Inferior parietal cortex (tissue), 1 donor: ENCODE measurements around the gene LIMS2.

Source experiments
- DNase-seq: peaks from one replicate; pipeline ENCODE4 v3.0.0-alpha.2; 2016; ENCODE audit errors: extremely low spot score

Gene LIMS2

DNA sequence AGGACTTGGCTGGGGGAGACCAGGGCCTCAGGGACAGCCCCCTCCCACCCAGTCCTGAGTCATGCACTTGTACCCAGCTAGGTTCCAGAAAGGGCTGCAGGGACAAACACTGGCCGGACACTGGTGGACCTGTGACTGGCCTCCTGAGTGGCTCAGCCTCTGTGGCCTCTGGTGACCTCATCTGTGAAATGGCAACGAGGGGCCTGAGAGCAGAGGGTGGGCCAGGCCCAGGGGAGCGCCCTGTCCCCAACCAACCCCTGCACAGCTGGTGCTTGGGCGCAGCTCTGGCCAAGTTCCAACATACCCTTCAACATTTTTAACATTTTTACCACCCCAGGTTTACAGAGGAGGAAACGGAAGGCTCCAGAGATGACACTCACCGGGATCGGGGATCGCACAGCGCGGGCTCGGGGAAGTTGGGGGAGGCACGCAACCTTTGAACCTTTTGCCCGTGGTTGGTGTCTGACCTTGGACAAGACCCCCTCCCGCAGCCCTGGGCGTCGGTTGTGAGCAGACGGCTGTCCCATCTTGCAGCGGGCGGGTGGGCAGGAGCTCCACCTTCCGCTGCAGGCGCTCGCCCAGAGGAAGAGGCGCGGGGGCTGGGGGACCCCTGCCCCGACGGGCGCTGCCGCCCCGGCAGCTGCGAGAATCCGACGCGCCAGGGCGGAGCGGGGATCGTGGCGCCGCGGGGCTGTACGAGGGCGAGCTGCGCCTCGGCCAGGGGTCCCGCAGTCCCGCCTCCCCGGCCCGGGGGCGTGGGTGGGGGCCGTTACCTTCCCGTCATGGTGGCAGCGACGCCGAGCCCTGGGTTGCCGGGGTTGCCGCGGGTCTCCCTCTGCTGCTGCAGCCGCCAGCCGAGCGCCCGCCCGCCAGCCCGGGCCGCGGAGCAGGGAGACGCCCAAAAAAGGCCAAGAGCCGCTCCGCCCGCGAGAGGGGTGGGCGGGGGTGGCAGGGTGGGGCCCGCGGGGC lies 805 bp downstream of the LIMS2 start:
- no peak for DNase-seq

DNA sequence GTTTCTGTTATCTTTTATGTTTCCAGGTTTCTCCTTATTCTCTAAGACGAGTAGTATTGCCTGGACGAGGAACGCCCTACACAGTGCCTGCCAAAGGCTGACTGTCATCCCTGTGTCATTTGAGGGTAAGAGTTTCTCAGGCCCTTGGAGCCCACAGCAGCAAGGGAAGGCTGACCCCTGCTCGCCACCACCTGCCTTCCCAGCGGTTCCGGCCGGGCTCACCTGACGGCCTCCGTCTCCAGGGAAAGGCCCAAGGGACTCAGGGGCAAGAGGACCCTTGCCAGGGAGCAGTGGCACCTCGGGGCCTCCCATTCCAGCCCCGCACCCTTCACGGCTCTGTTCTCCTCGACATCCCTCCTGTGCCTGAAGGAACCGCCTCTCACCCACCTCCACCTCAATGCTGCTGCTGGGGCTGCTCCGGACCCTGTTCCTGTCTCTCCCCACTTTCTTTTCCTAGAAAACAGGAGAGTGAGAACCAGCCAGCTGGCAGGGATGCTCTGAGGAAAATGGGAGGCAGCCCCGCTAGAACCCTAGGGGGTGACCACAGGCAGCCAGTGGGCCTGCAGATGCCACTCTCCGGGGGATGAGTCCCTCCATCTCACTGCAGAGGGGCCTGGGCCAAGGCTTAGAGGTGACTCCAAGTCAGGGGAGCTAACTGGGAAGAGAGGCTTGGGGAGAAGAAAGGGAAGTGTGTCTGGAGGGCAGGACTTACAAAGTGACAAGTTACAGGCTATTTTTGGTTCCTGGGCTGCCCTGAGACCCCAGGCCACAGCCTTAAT lies 1.9 kb downstream of the LIMS2 start:
- no peak for DNase-seq

DNA sequence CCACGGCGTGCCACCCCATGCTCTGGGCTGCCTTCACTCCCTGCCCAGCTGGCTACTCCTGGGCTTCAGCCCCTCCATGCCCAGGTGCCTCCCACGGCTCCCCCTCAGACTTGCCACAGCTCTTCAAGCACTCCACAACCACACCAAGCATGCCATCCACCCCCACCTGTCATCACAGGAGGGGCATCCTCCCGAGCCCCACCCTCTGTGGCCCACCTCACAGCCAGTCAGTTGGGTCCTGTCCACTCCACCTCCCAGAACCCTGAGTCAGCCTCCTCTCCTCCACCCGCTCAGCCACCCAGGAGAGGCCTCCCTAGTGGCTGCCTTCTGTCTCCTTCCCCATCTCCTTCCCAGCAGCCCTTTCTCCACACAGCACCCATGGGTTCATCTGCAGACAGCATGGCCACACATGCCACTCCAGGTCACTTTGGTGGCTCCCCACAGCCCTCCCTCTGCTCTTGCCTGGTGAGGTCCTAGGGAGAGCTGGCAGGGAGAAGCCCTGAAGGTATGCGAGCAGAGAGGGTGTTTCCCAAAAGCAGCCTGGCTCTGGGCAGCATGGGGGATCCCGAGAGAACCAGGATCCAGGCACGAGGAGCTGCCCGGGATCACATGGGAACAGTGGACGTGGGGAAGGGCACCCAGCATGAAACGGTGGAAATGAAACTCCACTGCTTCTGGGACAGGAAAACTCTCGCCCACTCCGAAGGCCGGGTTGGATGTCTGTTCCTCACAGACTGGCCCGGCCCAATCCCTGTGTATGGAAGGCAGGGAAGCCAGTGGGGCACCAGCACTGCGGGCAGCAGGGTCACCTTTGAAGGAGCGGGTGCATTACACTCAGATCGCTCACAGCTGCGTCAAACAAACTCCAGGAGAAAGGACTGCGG lies 2.7 kb downstream of the LIMS2 start:
- no peak for DNase-seq

DNA sequence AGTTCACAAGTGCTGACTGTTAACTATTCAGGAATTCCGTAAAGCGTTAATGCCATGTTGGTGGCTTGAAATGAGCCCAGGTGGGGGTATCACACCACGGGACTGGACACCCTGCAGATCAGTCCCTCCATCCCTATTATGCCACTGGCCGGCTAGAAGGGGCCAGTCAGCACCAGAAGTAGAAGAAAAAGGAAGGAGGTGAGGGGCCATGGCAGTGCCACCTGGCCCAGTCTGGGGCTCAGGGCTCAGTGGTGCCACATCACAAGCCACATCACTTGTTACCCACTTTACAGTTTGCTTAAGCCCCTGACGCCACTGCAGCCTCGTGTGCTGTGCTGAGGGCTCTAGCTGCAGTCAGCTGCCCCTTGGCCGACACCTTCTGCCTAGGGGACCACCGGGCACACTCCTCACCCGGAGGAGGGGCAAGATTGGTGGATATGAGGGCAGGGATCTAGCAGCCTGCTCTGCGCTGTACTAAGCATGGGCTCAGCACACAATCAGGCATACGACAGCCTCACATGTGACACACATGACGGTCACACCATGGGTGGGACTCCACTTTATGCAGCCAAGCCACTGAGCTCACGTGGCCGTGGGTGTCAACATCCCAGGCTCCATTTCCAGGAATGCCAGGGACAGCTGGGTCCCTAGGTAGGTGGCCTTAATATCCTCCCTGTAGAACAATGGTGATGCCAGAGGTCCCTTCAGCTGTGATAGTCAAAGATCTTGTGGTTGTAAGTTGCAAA lies 3.6 kb downstream of the LIMS2 start:
- no peak for DNase-seq

DNA sequence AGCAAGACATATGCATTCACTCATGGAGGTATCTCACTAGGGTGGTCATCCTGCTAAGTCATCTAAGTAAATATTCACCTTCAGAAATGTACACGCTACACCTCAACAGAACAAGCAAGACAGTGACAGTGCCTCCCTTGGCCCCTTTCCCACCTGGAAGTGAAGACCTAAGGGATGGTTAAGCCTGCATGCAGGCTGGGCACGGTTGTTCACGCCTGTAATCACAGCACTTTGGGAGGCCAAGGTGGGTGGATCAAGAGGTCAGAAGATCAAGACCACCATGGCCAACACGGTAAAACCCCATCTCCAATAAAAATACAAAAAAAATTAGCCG lies 4.4 kb downstream of the LIMS2 start:
- no peak for DNase-seq

DNA sequence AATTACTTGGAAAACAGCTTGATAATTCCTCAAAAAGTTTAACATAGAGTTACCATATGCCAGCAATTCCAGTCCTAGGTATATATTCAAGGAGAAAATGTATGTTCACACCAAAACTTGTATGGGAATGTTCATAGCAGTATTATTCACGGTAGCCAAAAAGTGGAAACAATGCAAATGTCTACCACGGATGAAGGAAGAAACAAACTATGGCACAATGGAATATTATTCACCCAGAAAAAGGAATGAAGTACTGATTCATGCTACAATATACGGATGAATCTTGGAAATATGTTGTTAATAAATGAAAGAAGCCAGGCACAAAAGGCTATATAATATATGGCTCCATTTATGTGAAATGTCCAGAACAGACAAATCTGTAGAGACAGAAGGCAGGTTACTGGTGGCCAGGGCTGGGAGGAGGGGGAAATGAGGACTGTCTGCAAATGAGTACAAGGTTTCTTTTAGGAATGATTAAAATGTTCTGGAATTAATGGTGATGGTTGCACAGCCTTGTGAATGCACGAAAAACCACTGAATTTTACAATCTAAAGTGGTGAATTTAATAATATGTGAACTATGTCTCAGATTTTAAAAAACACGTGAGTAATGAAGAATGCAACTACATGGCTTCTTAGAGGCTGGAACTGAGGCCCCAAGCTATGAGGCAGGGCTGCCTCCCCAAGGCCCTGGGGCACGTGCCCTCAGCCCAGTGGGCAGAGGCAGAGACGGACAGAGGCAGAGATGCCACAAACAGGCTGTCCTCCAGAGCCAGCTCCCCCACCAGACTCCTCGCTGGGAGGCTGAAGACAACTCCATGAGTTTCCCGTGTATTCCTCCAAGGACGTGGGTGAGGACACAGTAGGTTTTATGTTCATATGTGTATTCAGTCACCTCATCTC lies 5.0 kb downstream of the LIMS2 start:
- no peak for DNase-seq

DNA sequence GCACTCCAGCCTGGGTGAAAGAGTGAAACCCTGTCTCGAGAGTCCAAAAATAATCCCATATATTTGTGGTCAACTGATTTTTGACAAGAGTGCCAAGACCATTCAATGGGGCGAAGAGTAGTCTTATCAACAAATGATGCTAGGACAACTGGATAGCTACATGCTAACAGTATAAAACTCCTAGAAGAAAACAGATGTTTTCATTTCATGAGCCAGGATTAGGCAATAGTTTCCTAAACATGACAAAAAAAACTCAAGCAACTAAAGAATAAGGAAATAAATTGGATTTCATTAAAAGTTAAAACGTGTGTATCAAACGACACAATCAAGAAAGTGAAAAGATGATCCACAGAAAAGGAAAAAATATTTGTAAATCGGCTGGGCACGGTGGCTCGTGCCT lies 6.3 kb downstream of the LIMS2 start:
- DNase-seq: no peak

DNA sequence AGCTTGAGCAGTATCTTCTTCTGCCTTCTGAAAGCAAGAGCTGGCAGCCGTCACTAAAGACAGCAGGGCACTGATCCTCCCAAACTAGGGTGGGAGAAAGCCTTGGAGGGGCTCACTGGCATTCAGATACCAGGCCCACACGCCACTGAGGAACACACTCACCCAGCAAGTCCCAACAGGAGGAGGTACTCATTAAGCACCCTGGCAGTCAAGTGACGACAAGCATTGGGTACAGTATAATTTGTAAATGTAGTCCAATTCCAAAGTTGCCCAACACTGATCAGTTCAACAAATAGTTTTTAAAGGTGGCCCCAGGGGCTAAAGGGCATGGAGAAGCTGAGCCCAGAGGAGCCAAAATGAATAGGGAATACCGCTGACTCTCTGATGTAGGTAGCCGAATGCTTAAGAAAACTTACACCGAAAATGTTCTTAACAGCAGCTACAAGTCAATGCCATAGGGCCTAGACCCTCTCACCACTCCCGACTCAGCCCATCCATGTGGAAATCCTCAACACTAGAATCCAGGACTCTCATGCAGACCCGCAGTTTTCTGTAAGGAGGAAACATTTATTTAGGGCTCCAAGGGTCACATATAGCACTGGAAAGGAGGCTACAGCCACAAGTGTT lies 9.9 kb downstream of the LIMS2 start:
- no peak for DNase-seq

DNA sequence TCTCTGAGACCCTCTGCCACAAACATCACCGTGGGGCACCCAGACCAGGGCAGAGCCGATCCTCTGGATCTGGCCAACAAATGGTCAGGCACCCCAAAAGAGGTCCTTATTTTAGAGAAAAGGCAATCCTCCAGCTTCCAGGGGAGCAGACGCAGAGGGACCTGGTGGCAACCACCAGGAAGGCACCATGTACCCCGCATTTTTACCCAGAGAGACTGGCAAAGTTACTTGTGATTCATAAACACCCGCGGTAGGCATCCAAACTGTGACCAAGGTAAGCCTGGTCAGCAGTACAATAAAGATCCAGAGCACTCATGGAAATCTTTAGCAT lies 10.5 kb downstream of the LIMS2 start:
- DNase-seq: no peak

DNA sequence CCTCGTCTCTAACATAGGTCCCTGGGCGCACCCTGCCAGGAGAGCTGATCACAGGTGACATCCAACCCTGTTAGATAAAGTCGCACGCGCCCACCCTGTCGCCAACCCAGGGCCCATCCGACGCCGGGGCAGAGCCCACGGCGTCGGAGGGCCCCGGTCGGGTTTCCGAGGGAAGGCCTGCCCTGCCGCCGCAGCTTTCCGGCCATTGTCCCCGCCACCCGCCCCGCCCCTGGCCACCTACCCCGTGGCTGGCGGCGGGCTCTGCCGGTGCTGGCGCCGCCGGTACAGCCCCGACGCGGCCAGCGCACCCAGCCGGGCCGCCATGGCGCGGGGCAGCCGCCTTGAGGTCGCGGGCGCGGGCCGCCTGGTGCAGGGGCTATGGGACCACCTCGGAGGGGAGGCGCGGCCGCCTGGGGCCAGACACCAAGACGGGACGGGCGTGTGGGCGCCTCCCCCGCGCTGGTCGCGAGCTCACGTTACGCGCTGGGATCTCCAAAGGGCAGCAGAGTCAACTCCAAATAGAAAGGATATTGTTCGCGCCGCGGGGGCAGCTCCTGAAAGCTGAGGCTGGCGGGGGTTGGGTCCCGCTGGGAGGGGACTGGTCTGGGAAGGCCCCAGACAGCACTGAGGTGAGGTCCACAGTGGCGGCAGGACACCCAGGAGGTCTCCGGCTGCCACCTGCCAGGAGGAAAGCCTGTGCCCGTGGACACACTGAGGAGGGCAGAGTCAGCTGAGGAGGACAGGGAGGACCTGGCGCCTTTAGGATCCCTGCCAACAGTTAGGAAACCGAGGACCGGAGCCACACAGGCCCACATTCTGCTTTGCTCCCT lies 11.1 kb downstream of the LIMS2 start:
- DNase-seq: no peak

DNA sequence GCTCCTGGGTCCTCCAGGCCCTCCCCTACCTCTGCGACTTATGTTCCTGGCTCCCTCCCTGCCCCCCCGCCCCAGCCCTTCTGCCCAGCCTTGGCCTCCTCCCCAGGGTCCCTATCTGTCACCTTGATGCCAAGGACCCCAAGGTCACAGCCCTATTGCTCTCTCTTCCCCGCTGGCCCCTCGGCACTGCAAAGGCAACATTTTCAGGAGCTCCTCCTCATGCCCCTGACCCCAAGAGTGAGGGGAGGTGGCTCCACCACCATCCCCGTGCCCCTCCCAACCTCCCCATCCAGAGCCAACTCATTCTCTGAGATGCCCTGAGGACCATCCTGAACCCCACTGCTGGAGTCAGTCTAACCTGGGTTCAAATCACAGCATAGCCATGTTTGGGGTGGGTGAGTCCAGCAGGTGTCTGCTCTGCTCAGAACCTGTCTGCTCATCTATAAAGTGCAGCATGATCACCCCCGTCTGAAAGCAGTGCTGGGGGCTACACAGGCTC lies 11.7 kb downstream of the LIMS2 start:
- DNase-seq: no peak

DNA sequence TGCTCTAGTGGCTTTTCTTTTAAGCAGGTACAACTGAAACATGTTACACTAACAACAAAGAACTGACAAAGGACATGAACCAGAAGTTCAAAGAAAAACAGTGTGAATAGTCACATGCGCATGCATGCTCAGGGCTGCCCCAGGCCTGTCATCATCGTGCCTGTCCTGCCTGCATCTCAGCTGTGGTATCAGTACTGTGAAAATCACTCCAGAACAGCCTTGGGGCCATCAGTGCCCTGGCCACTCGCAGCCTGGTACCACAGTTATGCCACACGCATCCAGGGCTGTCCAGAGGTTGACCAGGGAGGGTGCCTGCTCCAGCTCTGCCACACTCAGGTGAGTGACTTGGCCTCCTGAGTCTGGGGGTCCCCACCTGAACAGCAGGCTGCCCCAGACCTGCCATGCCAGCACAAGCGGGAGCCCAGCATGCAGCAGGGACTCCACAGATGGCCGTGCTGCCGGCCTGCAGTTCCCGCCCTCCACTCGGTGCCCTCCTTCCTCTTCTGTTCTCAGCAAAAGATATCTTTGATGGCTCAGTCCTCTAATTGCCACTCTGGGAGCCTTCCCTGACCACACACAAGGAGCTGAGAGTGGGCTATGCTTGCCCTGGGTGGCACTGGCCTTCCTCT lies 12.3 kb downstream of the LIMS2 start:
- DNase-seq: no peak

DNA sequence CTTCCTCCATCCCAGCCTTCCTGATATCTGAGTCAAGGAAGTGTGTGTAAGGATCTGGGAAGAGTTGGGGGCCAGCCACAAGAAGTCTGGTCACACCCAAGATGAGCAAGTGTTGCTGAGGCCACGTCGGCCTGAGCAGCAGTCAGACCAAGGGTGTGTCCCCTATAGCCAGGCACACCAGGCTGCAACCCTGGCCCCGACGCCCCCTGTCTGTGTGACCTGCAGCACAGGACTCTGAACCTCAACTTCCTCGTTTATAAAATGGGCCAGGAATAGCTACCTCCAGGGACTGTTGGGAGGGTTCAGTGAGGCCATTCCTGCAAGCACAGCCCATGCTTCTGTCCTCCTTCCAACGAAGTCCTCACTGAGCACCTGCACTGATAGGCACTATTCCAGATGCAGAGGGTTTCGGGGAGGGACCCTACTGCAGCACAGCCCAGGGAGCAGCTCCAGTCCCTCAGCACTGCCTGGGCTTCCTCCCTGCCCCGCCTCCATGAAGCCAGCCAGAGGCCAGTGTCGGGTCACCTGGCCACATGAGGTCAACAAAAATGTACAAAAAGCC lies 13.3 kb downstream of the LIMS2 start:
- DNase-seq: no peak

DNA sequence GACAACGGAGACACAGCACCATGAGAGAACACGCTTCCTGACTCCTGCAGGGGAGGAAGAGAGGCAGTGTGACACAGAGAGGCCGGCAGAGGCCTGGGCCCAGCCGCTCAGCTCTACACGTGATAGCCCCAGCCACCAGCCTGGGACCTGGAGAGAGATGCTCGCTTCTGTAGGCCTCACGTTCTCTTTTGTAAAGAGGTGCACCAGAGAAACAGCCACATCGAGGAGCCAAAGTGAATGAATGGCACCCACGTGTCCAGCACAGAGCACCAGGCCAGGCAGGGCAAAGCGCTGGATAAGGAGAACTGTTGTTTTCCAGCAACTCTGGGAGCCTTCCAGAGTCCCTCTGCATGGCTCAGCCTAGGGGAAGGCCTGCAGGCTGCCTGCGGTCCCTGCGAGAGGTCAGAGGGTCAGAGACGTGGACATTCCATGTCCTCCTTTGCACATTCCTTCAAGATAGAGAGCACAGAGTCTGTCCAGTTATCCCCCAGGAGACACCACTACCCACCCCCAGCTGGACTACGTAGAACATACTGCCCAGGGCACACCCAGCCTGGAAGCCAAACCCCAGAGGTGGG lies 14.2 kb downstream of the LIMS2 start:
- DNase-seq: no peak

DNA sequence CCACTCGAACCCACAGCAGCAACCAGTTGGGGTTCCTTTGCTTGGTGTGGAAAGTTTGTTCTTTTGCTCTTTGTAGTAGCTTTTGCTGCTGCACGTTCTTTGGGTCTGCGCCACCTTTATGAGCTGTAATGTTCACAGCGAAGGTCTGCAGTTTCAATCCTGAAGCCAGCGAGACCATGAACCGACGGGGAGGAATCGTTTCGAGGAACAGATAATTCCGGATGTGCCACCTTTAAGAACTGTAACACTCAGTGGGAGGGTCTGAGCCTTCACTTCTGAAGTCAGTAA lies 15.1 kb downstream of the LIMS2 start:
- DNase-seq: no peak

DNA sequence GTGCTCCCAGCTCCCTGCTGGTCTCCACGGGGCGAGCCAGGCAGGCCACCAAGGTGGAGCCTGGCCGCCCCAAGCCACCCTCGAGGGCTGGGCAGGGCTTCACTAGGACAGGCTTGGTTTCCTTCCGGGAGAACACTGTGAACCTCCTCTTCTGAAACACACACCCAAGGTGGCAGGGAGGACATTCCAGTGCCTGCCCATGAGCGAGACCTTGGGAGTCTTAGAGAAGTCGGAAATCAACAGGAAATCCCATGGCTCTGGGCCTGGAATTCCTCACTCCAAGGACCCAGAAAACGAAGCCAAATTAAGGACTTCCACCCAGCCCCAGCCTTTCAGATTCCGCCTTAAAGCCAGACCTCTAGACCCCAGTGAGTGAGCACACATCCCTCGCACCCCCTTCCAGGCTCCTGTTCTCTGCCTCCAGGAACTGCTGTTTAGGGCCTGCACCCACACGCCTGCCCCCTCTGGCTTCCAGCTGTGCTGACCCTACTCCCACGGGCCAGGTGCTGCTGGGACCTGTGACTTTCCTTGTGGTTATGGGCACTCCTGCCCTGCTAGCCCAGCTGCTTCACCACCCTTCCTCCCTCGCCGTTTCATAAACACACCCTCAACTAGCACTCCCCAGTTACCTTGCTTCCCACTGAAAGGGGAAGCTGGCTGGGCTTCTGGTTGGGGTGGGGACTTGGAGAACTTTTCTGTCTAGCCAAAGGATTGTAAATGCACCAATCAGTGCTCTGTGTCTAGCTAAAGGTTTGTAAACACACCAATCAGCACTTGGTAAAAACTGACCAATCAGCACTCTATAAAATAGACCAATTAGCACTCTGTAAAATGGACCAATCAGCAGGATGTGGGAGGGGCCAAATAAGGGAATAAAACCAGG lies 15.7 kb downstream of the LIMS2 start:
- no peak for DNase-seq
